Esophagus muscularis mucosa (tissue), 4 donors: ENCODE measurements around the gene IQSEC3. TPM values are rescaled to one million over a fixed set of nuclear protein-coding genes. Genes with fewer than 3 reads are reported as not detected.

Source experiments
- DNase-seq: peaks from one replicate; pipeline ENCODE4 v3.0.0-alpha.2; 2017; ENCODE audit errors: extremely low spot score
- H3K27ac ChIP-seq, 4 donors: fragments of 200-600 bp; sonication (generic); replicated peaks in 1 of 4; 1 replicate in 3 of 4; 2 replicates in 1 of 4; pipeline ENCODE4 v1.5.1; 2016 to 2019; ENCODE audit warnings: mild to moderate bottlenecking in 1 of 4
- H3K27me3 ChIP-seq, 4 donors: fragments of 200-600 bp; sonication (generic); one replicate each; pipeline versions ENCODE4 v1.5.1 to v1.6.0; 2016 to 2019
- H3K36me3 ChIP-seq, 4 donors: fragments of 200-600 bp; sonication (generic); one replicate each; pipeline ENCODE4 v1.5.1; 2016 to 2019
- H3K4me1 ChIP-seq, 4 donors: fragments of 200-600 bp; sonication (generic); one replicate each; pipeline ENCODE4 v1.5.1; 2016 to 2019
- H3K4me3 ChIP-seq, 4 donors: fragments of 200-600 bp; sonication (generic); 1 replicate in 2 of 4; 2 replicates in 2 of 4; pipeline ENCODE4 v1.5.1; 2016 to 2019; ENCODE audit warnings: mild to moderate bottlenecking in 4 of 4, moderate library complexity in 1 of 4
- H3K9me3 ChIP-seq, 4 donors: fragments of 200-600 bp; sonication (generic); 1 replicate in 3 of 4; 2 replicates in 1 of 4; pipeline ENCODE4 v1.5.1; 2016 to 2019
- EP300 ChIP-seq: sonication (generic); formaldehyde crosslinking; IDR thresholded peaks from one replicate; pipeline ENCODE4 v1.6.1; 2017; ENCODE audit warnings: antibody characterized with exemption
- POLR2A ChIP-seq: fragments of 450-650 bp; IDR thresholded peaks from one replicate; pipeline ENCODE4 v1.6.1; 2017; ENCODE audit warnings: antibody characterized with exemption, moderate library complexity, mild to moderate bottlenecking, low read depth
- POLR2AphosphoS5 ChIP-seq, 2 donors: sonication (generic); formaldehyde crosslinking; IDR thresholded peaks; one replicate each; pipeline ENCODE4 v1.6.1; 2017; ENCODE audit warnings: antibody characterized with exemption in 2 of 2
- WGBS: methylation state at CpG from one replicate; pipeline ENCODE4 v1.1.5; 2018; 5-methylcytosine and 5-hydroxymethylcytosine counted together
- intact Hi-C: fragments of 100-400 bp; cut with DNase I; formaldehyde crosslinking; loops from one replicate; pipeline ENCODE4 v1.15.1; 2023
- total RNA-seq, 4 donors: library from RNA; depleted of rRNA; stranded (reverse); fragments of >200 nt; gene quantifications; one replicate each; pipeline versions ENCODE4 v1.1.0 to v1.2.1, GENCODE V29; 2016
- TF ChIP-seq, protein P1 (sequence below), 3 experiments: fragments of 200-600 bp in 2 of 3; fragments of 450-650 bp in 1 of 3; sonication (generic) in 2 of 3; IDR thresholded peaks; one replicate each; pipeline ENCODE4 v1.5.1; 2017 to 2019; ENCODE audit warnings: antibody characterized with exemption in 3 of 3, mild to moderate bottlenecking in 2 of 3, moderate library complexity in 1 of 3

Gene IQSEC3
- total RNA-seq, 4 donors from 2014 or later = 0.26 to 2.3 (median 1.4) TPM

DNA sequence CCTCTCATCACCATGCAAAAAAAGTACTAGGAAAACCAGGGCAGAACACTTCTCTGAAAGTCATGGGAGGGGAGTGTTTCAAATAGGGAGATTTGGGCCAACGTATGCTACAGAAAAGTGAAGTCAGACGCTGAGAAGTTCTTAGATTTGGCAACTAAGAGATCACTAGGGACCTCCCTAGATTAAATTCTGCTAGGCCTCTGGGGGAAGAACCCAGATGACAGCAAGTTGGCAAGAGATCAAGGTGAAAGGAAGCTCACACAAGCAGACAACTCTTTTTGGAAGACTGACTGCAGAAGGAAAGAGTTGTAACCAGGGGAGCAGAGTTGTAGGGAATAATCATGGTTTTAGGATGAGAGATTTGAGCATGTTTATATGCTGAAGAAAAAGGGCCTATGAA is 20.7 kb downstream of the IQSEC3 start:
- no peak for TF ChIP-seq POLR2A
- TF ChIP-seq, protein P1, sequence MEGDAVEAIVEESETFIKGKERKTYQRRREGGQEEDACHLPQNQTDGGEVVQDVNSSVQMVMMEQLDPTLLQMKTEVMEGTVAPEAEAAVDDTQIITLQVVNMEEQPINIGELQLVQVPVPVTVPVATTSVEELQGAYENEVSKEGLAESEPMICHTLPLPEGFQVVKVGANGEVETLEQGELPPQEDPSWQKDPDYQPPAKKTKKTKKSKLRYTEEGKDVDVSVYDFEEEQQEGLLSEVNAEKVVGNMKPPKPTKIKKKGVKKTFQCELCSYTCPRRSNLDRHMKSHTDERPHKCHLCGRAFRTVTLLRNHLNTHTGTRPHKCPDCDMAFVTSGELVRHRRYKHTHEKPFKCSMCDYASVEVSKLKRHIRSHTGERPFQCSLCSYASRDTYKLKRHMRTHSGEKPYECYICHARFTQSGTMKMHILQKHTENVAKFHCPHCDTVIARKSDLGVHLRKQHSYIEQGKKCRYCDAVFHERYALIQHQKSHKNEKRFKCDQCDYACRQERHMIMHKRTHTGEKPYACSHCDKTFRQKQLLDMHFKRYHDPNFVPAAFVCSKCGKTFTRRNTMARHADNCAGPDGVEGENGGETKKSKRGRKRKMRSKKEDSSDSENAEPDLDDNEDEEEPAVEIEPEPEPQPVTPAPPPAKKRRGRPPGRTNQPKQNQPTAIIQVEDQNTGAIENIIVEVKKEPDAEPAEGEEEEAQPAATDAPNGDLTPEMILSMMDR (IDR thresholded peaks at IDR 0.05) = no peak
- TF ChIP-seq POLR2AphosphoS5 (IDR thresholded peaks at IDR 0.05) = no peak
- TF ChIP-seq EP300 = no peak
- H3K4me1 ChIP-seq = no peaks in the 10 kb centered on the region
- no peak overlapping the region for H3K27ac ChIP-seq
- 27% methylated on average over 2 of the region's 2 CpGs for WGBS
- no peak overlapping the region for H3K4me3 ChIP-seq
- H3K9me3 ChIP-seq = peaks cover 0 to 15% (median 10%) of the 10 kb centered on the region in 4 donors
- intact Hi-C loops = no loop called here
- DNase-seq = no peak
- peaks cover 0 to 29% (median 0%) of the 10 kb centered on the region in 4 donors for H3K27me3 ChIP-seq
- no peaks in the 10 kb centered on the region for H3K36me3 ChIP-seq

DNA sequence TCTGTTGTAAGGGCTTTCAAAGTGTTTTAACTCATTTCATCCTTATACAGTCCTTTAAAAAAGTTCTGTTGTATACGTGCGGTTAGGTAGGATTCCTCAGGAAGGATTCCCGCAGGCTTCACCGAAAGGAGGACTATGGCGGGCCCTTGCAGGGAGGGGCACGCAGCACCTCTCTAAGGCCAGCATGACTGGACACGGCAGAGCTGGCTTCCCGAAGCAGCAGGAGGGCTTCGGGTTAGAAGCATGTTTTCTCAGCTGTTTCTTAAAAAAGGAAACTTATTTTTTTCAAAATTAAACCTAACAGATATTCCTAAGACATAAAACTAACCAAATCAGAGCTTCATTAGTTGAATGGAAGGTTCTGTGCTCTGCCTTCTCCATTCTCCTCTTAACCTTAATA is 21.3 kb downstream of the IQSEC3 start:
- intact Hi-C loops = no loop called here
- no peak for DNase-seq
- no peak for TF ChIP-seq POLR2A
- peaks cover 0 to 24% (median 0%) of the 10 kb centered on the region in 4 donors for H3K27me3 ChIP-seq
- whole genome bisulfite sequencing = 81% methylated on average over 9 of the region's 9 CpGs
- H3K4me1 ChIP-seq = no peaks in the 10 kb centered on the region
- H3K9me3 ChIP-seq = peaks cover 0 to 15% (median 10%) of the 10 kb centered on the region in 4 donors
- no peak overlapping the region for H3K27ac ChIP-seq
- no peak overlapping the region for H3K4me3 ChIP-seq
- no peaks in the 10 kb centered on the region for H3K36me3 ChIP-seq

DNA sequence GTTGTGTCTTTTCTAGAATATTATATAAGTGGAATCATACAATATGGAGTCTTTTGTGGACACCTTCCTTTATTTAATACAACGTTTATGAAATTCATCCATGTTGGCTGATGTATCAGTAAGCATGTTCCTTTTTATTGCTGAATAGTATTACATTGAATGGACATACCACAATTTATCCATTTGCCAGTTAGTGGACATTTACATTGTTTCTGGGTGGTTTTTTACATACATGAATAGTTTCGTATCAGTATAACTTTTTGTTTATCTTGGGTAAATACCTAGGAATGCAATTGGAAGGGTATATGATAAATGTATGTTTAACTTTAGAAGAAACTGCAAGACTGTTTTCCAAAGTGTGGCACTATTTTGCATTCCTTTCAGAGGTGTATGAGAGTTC is 23.1 kb downstream of the IQSEC3 start:
- intact Hi-C loops = no loop called here
- H3K27ac ChIP-seq = no peak overlapping the region
- TF ChIP-seq POLR2AphosphoS5 (IDR thresholded peaks at IDR 0.05) (no peak), POLR2A (no peak), EP300 (no peak)
- TF ChIP-seq, protein P1 (IDR thresholded peaks at IDR 0.05) = no peak
- no peak overlapping the region for H3K4me3 ChIP-seq
- H3K9me3 ChIP-seq = peaks cover 0 to 15% (median 10%) of the 10 kb centered on the region in 4 donors
- peaks cover 0 to 16% (median 0%) of the 10 kb centered on the region in 4 donors for H3K27me3 ChIP-seq
- H3K4me1 ChIP-seq = no peaks in the 10 kb centered on the region
- no peak for DNase-seq
- H3K36me3 ChIP-seq = no peaks in the 10 kb centered on the region
- 83% methylated on average over 2 of the region's 2 CpGs for WGBS

DNA sequence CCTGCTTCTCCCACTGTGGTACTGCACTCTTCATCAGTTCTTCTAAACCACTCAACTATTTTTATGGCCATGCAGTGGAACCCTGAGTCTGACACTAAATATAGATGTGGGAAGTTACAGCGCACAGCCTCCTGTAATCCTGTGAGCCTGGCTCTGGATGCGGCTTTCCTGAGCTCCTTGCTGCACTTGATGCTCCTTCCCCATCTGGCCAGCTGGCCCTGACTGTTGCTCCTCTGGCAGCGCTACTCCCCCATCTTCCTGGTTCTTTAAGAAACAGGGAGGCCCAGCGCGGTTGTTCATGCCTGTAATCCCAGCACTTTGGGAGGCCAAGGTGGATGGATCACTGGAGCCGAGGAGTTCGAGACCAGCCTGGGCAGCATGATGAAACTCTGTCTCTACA is 24.6 kb downstream of the IQSEC3 start:
- H3K27ac ChIP-seq = no peak overlapping the region
- peaks cover 0 to 10% (median 0%) of the 10 kb centered on the region in 4 donors for H3K27me3 ChIP-seq
- no peak for TF ChIP-seq EP300
- TF ChIP-seq, protein P1 (IDR thresholded peaks at IDR 0.05) = no peak
- 94% methylated on average over 7 of the region's 7 CpGs for WGBS
- H3K9me3 ChIP-seq = peaks cover 0 to 15% (median 10%) of the 10 kb centered on the region in 4 donors
- H3K36me3 ChIP-seq = no peaks in the 10 kb centered on the region
- intact Hi-C loops = no loop called here
- no peak overlapping the region for H3K4me3 ChIP-seq
- H3K4me1 ChIP-seq = no peaks in the 10 kb centered on the region
- no peak for DNase-seq

DNA sequence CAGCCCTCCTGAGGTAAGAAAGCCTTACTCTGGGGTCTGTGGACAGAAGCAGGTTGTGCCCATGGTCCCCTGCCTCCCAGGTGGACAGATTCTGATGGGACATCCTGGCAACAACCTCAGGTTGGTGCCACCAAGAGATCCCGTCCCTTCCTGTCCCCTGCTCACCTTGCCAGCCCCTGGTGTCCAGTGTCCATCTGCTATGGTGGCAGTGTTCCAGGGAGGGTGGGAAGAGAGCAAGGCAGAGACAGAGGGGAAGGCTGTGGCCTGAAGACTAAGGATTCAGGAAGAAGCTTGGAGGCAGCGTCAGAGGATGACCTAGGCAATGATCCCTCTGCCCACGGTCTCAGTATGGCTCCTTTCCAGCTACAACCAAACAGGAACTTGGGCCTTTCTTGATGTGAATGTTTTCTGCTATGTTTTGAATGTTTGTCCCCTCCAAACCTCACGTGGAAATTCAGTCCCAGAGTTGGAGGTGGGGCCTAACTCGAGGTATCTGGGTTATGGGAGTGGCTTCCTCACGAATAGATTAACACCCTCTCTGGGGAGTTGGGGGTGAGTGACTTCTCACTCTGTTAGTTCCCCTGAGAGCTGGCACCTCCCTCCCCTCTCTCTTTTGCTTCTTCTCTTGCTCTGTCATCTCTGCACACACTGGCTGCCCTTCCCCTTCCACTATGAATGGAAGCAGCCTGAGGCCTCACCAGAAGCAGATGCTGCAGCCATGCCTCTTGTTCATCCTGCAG is 26.9 kb downstream of the IQSEC3 start:
- H3K4me3 ChIP-seq = no peak overlapping the region
- no peaks in the 10 kb centered on the region for H3K36me3 ChIP-seq
- no peak overlapping the region for H3K27ac ChIP-seq
- intact Hi-C loops = no loop called here
- DNase-seq = no peak
- H3K4me1 ChIP-seq = no peaks in the 10 kb centered on the region
- H3K9me3 ChIP-seq = peaks cover 0 to 15% (median 10%) of the 10 kb centered on the region in 4 donors
- 59% methylated on average over 6 of the region's 6 CpGs for WGBS
- peaks cover 0 to 27% (median 0%) of the 10 kb centered on the region in 4 donors for H3K27me3 ChIP-seq
- TF ChIP-seq, protein P1 (IDR thresholded peaks at IDR 0.05) = no peak
